GM23338 (cell line): ENCODE data around the gene ADA. TPM values are rescaled to one million over a fixed set of nuclear protein-coding genes. Genes with fewer than 3 reads are reported as not detected.
A peak's percentile ranks its signal among the peaks of the same experiment; 100 is the strongest.

ENCODE experiments used
- ATAC-seq: fragments of 200-7000 bp; cut with Tn5 transposase; 3 replicates; pipeline ENCODE4 v1.9.1; 2020
- DNase-seq: peaks from one replicate; pipeline ENCODE4 v3.0.0-alpha.2; 2015; ENCODE audit warnings: low spot score
- H2AFZ ChIP-seq: fragments of 200-600 bp; sonication (generic); 2 replicates; pipeline ENCODE4 v1.8.0; 2016; ENCODE audit warnings: antibody characterized with exemption, mild to moderate bottlenecking, moderate library complexity
- H3F3A ChIP-seq: fragments of 200-600 bp; sonication (generic); replicated peaks from 2 replicates; pipeline ENCODE4 v1.8.0; 2017; ENCODE audit warnings: antibody characterized with exemption, mixed run types, low read depth
- H3K27ac ChIP-seq: fragments of 200-600 bp; sonication (generic); 2 replicates; pipeline ENCODE4 v1.6.1; 2016; ENCODE audit warnings: low read depth
- H3K27me3 ChIP-seq: fragments of 200-600 bp; sonication (generic); 2 replicates; pipeline ENCODE4 v1.8.0; 2016; ENCODE audit warnings: mild to moderate bottlenecking, mixed run types, moderate library complexity; ENCODE audit not compliant: insufficient read depth
- H3K36me3 ChIP-seq: fragments of 200-600 bp; sonication (generic); 2 replicates; pipeline ENCODE4 v1.8.0; 2016; ENCODE audit warnings: mild to moderate bottlenecking; ENCODE audit not compliant: insufficient read depth
- H3K4me1 ChIP-seq: fragments of 200-600 bp; sonication (generic); 2 replicates; pipeline ENCODE4 v1.8.0; 2016; ENCODE audit warnings: mild to moderate bottlenecking, moderate library complexity; ENCODE audit not compliant: insufficient read depth
- H3K4me2 ChIP-seq: fragments of 200-600 bp; sonication (generic); 2 replicates; pipeline ENCODE4 v1.7.1; 2017; ENCODE audit warnings: mixed run types
- H3K4me3 ChIP-seq: fragments of 200-600 bp; sonication (generic); 2 replicates; pipeline ENCODE4 v1.6.1; 2016; ENCODE audit warnings: mixed run types
- H3K79me2 ChIP-seq: fragments of 200-600 bp; sonication (generic); replicated peaks from 2 replicates; pipeline ENCODE4 v1.8.0; 2017; ENCODE audit warnings: mild to moderate bottlenecking; ENCODE audit not compliant: insufficient read depth
- H3K9me2 ChIP-seq: fragments of 200-600 bp; sonication (generic); 2 replicates; pipeline ENCODE4 v1.8.0; 2017; ENCODE audit not compliant: insufficient read depth
- H4K20me1 ChIP-seq: fragments of 200-600 bp; sonication (generic); replicated peaks from 2 replicates; pipeline ENCODE4 v1.8.0; 2017; ENCODE audit warnings: mild to moderate bottlenecking; ENCODE audit not compliant: insufficient read depth
- H3K27ac Mint-ChIP-seq: 2 replicates; pipeline ENCODE4 v1.8.0; 2020; ENCODE audit warnings: inconsistent platforms, mild to moderate bottlenecking, moderate library complexity, mixed read lengths
- H3K27me3 Mint-ChIP-seq: 3 replicates; pipeline ENCODE4 v1.8.0; 2022; ENCODE audit warnings: low read depth, mild to moderate bottlenecking, moderate library complexity, mixed read lengths, inconsistent platforms; ENCODE audit not compliant: insufficient read depth, poor library complexity
- H3K36me3 Mint-ChIP-seq: 3 replicates; pipeline ENCODE4 v1.8.0; 2021; ENCODE audit warnings: low read depth, mild to moderate bottlenecking, inconsistent platforms, moderate library complexity, mixed read lengths
- H3K4me1 Mint-ChIP-seq: 3 replicates; pipeline ENCODE4 v1.8.0; 2020; ENCODE audit warnings: mild to moderate bottlenecking, inconsistent platforms, mixed read lengths
- H3K4me3 Mint-ChIP-seq: 3 replicates; pipeline ENCODE4 v1.8.0; 2021; ENCODE audit warnings: moderate library complexity, mild to moderate bottlenecking, inconsistent platforms, mixed read lengths
- H3K9me3 Mint-ChIP-seq: 3 replicates; pipeline ENCODE4 v1.8.0; 2020; ENCODE audit warnings: moderate library complexity, mild to moderate bottlenecking, inconsistent platforms, mixed read lengths
- CREB1 ChIP-seq: fragments of 250-450 bp; sonication (Bioruptor Pico); IDR thresholded peaks from 2 replicates; pipeline ENCODE4 v1.5.0; 2020; ENCODE audit warnings: low read depth, mild to moderate bottlenecking, moderate library complexity
- EZH2 ChIP-seq: fragments of 200-600 bp; sonication (generic); IDR thresholded peaks from one replicate; pipeline ENCODE4 v1.8.0; 2017; ENCODE audit warnings: antibody characterized with exemption, mild to moderate bottlenecking, low read depth; ENCODE audit not compliant: unreplicated experiment
- NANOG ChIP-seq: IDR thresholded peaks from 2 replicates; pipeline ENCODE4 v1.6.1; 2016; ENCODE audit warnings: antibody characterized with exemption, borderline replicate concordance
- POLR2AphosphoS5 ChIP-seq: IDR thresholded peaks from 2 replicates; pipeline ENCODE4 v1.6.1; 2016; ENCODE audit warnings: antibody characterized with exemption, low read depth
- REST ChIP-seq: IDR thresholded peaks from one replicate; pipeline ENCODE4 v1.6.1; 2018; ENCODE audit warnings: antibody characterized with exemption; ENCODE audit not compliant: unreplicated experiment
- ZNF462 ChIP-seq: fragments of 250-450 bp; sonication (Bioruptor Pico); IDR thresholded peaks from 2 replicates; pipeline ENCODE4 v1.5.0; 2020; ENCODE audit warnings: mild to moderate bottlenecking, moderate library complexity
- polyA plus RNA-seq: library from polyadenylated mRNA; unstranded; fragments of >200 nt; fragmentation: Nextera tagmentation; extraction: Ambion mirVana; gene quantifications from 2 replicates; pipeline ENCODE4 v1.2.1, GENCODE V29; 2016
- total RNA-seq: library from RNA; depleted of rRNA; stranded (reverse); fragments of >200 nt; shearing (Covaris generic); gene quantifications from 2 replicates; pipeline ENCODE4 v1.2.3, GENCODE V29; 2014

ADA gene
- total and polyA plus RNA-seq, 2 experiments from 2014 or later: 15.8 to 16.2 TPM

GRCh38 chr20:44664131-44664530 is 12.6 kb upstream of the ADA start (continued):
- TF ChIP-seq ZNF462 (CRISPR knock-in tag): no peak

GRCh38 chr20:44662261-44662660 is 10.8 kb upstream of the ADA start:
- H3K4me3 ChIP-seq: no peak overlapping the region
- no peaks in the 10 kb centered on the region for H3K4me1 ChIP-seq
- H3K4me2 ChIP-seq: no peak overlapping the region
- DNase-seq (no peak), ATAC-seq (no peak)
- 0 out of 2 replicates have a peak overlapping the region, but pooled peaks have one; percentile 43 for H2AFZ ChIP-seq
- no peaks in the 10 kb centered on the region for H3K36me3 ChIP-seq
- peaks cover 9% of the 10 kb centered on the region for H3K27me3 Mint-ChIP-seq
- H3K9me3 Mint-ChIP-seq: no peaks in the 10 kb centered on the region; the same call in 2 of the 3 replicates
- H3F3A ChIP-seq: no peaks in the 10 kb centered on the region
- no peaks in the 10 kb centered on the region for H3K27me3 ChIP-seq
- no peak overlapping the region for H3K27ac ChIP-seq
- H4K20me1 ChIP-seq: no peaks in the 10 kb centered on the region
- no peaks in the 10 kb centered on the region for H3K79me2 ChIP-seq
- no peak overlapping the region for H3K27ac Mint-ChIP-seq
- no peak overlapping the region for H3K4me3 Mint-ChIP-seq
- no peaks in the 10 kb centered on the region for H3K9me2 ChIP-seq
- H3K36me3 Mint-ChIP-seq: no peaks in the 10 kb centered on the region
- peaks cover 3% of the 10 kb centered on the region; the same call in 2 of the 3 replicates for H3K4me1 Mint-ChIP-seq
- TF ChIP-seq NANOG: no peak
- TF ChIP-seq REST: no peak
- no peak for TF ChIP-seq ZNF462 (CRISPR knock-in tag)
- no peak for TF ChIP-seq POLR2AphosphoS5
- no peak for TF ChIP-seq CREB1 (CRISPR knock-in tag)
- TF ChIP-seq EZH2: no peak
